Activated CD4-positive, alpha-beta T cell treated with anti-CD3 and anti-CD28 coated beads for 4 hours (primary cell): ENCODE measurements around the gene ADD3.

Experiments
- DNase-seq, 2 donors: peaks; one replicate each; pipeline ENCODE4 v3.0.0-alpha.2; 2020

ADD3 gene

GRCh38 chr10:110006358-110007160 is 1.2 kb upstream of the ADD3 start:
- peak; percentile 15 to 20 for DNase-seq

GRCh38 chr10:110007161-110007700 is 553 bp upstream of the ADD3 start:
- peak; percentile 67 to 73 for DNase-seq

- peak; percentile 45 to 47 for DNase-seq
Observed at GRCh38 chr10:110008518-110009339, 945 bp downstream of the ADD3 start.

GRCh38 chr10:110009736-110010475 is 2.1 kb downstream of the ADD3 start:
- DNase-seq = peak; percentile 53 to 55

- DNase-seq = no peak
Observed at GRCh38 chr10:110010486-110011378, 2.9 kb downstream of the ADD3 start.

GRCh38 chr10:110011681-110012080 is 3.9 kb downstream of the ADD3 start:
- no peak for DNase-seq

GRCh38 chr10:110013630-110014293 is 6.0 kb downstream of the ADD3 start:
- DNase-seq = peak; percentile 21 to 42

- DNase-seq = no peak
Observed at GRCh38 chr10:110016039-110016438, 8.3 kb downstream of the ADD3 start.

GRCh38 chr10:110017052-110017451 is 9.3 kb downstream of the ADD3 start:
- no peak for DNase-seq

- DNase-seq = no peak
Observed at GRCh38 chr10:110017907-110018306, 10.1 kb downstream of the ADD3 start.

GRCh38 chr10:110020265-110020664 is 12.5 kb downstream of the ADD3 start:
- no peak for DNase-seq

- DNase-seq = no peak
Observed at GRCh38 chr10:110022716-110023504, 15.1 kb downstream of the ADD3 start.

- DNase-seq = no peak
Observed at GRCh38 chr10:110023785-110024465, 16.1 kb downstream of the ADD3 start.

GRCh38 chr10:110029450-110029849 is 21.7 kb downstream of the ADD3 start:
- DNase-seq = no peak

GRCh38 chr10:110032801-110033700 is 25.3 kb downstream of the ADD3 start:
- DNase-seq = no peak

GRCh38 chr10:110033701-110034235 is 26.0 kb downstream of the ADD3 start:
- no peak for DNase-seq

- no peak for DNase-seq
Observed at GRCh38 chr10:110034596-110034995, 26.8 kb downstream of the ADD3 start.
